ENCODE results near the gene DOLPP1.

- TF ChIP-seq CTCF (IDR thresholded peaks at IDR 0.05; ENCODE audit: low read depth, low read length) = no peak
- TF ChIP-seq EZH2phosphoT487 (IDR thresholded peaks at IDR 0.05; ENCODE audit: low read depth) = no peak
These were observed at the start of gene DOLPP1 for GRCh38 chr9:129080601-129081387.

Data from OCI-LY3 (cell line).